VCaP (cell line): ENCODE measurements around the gene TMEM184A.

Experiments
- H3K27ac ChIP-seq: fragments of 450-650 bp; 2 replicates; pipeline ENCODE4 v1.5.1; 2017
- CTCF ChIP-seq: fragments of 450-650 bp; conservative IDR thresholded peaks from 2 replicates; pipeline ENCODE4 v1.5.1; 2017; ENCODE audit warnings: mild to moderate bottlenecking, moderate library complexity

Gene TMEM184A

GRCh38 chr7:1553512-1554210 is 2.3 kb downstream of the TMEM184A start:
- H3K27ac ChIP-seq = no peak overlapping the region
- no peak for TF ChIP-seq CTCF

- H3K27ac ChIP-seq = no peak overlapping the region
- no peak for TF ChIP-seq CTCF
Observed at GRCh38 chr7:1552200-1552599, 3.8 kb downstream of the TMEM184A start.

- no peak for TF ChIP-seq CTCF
- no peak overlapping the region for H3K27ac ChIP-seq
Observed at GRCh38 chr7:1550846-1551155, 5.2 kb downstream of the TMEM184A start.

GRCh38 chr7:1550005-1550845 is 5.8 kb downstream of the TMEM184A start:
- no peak for TF ChIP-seq CTCF
- H3K27ac ChIP-seq = no peak overlapping the region

GRCh38 chr7:1549357-1550004 is 6.5 kb downstream of the TMEM184A start:
- TF ChIP-seq CTCF = no peak
- H3K27ac ChIP-seq = no peak overlapping the region

- TF ChIP-seq CTCF = no peak
Observed at GRCh38 chr7:1548944-1549343, 7.1 kb downstream of the TMEM184A start.

GRCh38 chr7:1548438-1548831 is 7.6 kb downstream of the TMEM184A start:
- no peak for TF ChIP-seq CTCF
- H3K27ac ChIP-seq = no peak overlapping the region

More at GRCh38 chr7:1548944-1549343, 7.1 kb downstream of the TMEM184A start:
- H3K27ac ChIP-seq = no peak overlapping the region
